ENCODE measurements around the gene PAPPA2. TPM values are rescaled to one million over a fixed set of nuclear protein-coding genes. Genes with fewer than 3 reads are reported as not detected.

The PAPPA2 gene
- total and polyA plus RNA-seq, 9 of the 15 experiments (the other 6 are each of a cell fraction or from before 2014, with no cell fraction given) = 0.01 to 0.15 (median 0.05) TPM; not detected in 2

- CTCF ChIA-PET (ENCODE audit: low intra/inter-chr PET ratio) = no interaction called here
- no peak for TF ChIP-seq KAT7 (CRISPR knock-in tag; IDR thresholded peaks at IDR 0.05; ENCODE audit: borderline replicate concordance)
- Histone ChIP-seq H3K4me2 (ENCODE audit: insufficient read depth, low read length) (no peak overlapping the region), H3K9ac (ENCODE audit: insufficient read depth in 1 of 2, low read depth in 2 of 2, low read length in 2 of 2) (no peak overlapping the region), H3K36me3 (ENCODE audit: control insufficient read depth, insufficient read depth, low read length) (no peaks in the 10 kb centered on the region), H2AFZ (ENCODE audit: low read depth, low read length) (no peak overlapping the region), H3K27me3 (ENCODE audit: control insufficient read depth in 2 of 2, insufficient read depth in 2 of 2, low read length in 2 of 2) (peaks cover 5 to 7% of the 10 kb centered on the region in 2 experiments; a peak in 2 of 5 replicates), H3K9me1 (ENCODE audit: control insufficient read depth, insufficient read depth, low read length) (no peaks in the 10 kb centered on the region), H3K27ac (ENCODE audit: extremely low read depth, low read depth, low read length) (no peak overlapping the region), H4K20me1 (replicated peaks; ENCODE audit: control insufficient read depth, insufficient read depth, low read length) (no peaks in the 10 kb centered on the region), H3K79me2 (ENCODE audit: control insufficient read depth, insufficient read depth, low read length) (no peaks in the 10 kb centered on the region), H3K4me3 (no peak overlapping the region), H3K9me3 (replicated peaks; ENCODE audit: control insufficient read depth, insufficient read depth, low read depth, low read length) (no peaks in the 10 kb centered on the region), H3K4me1 (replicated peaks in 1 of 2; ENCODE audit: control insufficient read depth in 2 of 2, insufficient read depth in 2 of 2, low read length in 2 of 2) (no peaks in the 10 kb centered on the region)
- FAIRE-seq (no peak), DNase-seq (ENCODE audit: extremely low read depth in 1 of 4, low spot score in 3 of 4) (no peak), ATAC-seq (no peak)
- intact Hi-C loops (cut with micrococcal nuclease) = no loop called here
- no TSS peak for BruUV-seq (replicated peaks)
- 0% methylated on average over 5 of the region's 5 CpGs for WGBS (ENCODE audit: insufficient coverage, low coverage, missing lambda C conversion rate)
- POLR2A ChIA-PET = no interaction called here
- in situ Hi-C loops (cut with MboI) = no loop called here
Measured at GRCh38 chr1:176803042-176803441, 340.1 kb downstream of the PAPPA2 start.

- H4K20me1 ChIP-seq (replicated peaks; ENCODE audit: control insufficient read depth, insufficient read depth, low read length) = no peaks in the 10 kb centered on the region
- no TSS peak for BruUV-seq (replicated peaks)
- no peak for FAIRE-seq
- no peaks in the 10 kb centered on the region for H3K9me3 ChIP-seq (replicated peaks; ENCODE audit: control insufficient read depth, insufficient read depth, low read depth, low read length)
- intact Hi-C loops (cut with micrococcal nuclease) = no loop called here
- TF ChIP-seq CBX2 (IDR thresholded peaks at IDR 0.05; ENCODE audit: insufficient read depth, low read length, poor library complexity, severe bottlenecking) (no peak), THRB (CRISPR knock-in tag; conservative IDR thresholded peaks at IDR 0.05) (no peak), GMEB1 (CRISPR knock-in tag; IDR thresholded peaks at IDR 0.05) (no peak), YBX1 (IDR thresholded peaks at IDR 0.05) (no peak)
- H3K36me3 ChIP-seq (ENCODE audit: control insufficient read depth, insufficient read depth, low read length) = no peaks in the 10 kb centered on the region
- ChIA-PET CTCF (ENCODE audit: low intra/inter-chr PET ratio) (no interaction called here), POLR2A (no interaction called here)
- no peak for ATAC-seq
- no peak overlapping the region for H3K4me3 ChIP-seq
- H3K27me3 ChIP-seq (ENCODE audit: control insufficient read depth in 2 of 2, insufficient read depth in 2 of 2, low read length in 2 of 2) = peaks cover 5 to 7% of the 10 kb centered on the region in 2 experiments; a peak in 2 of 5 replicates
- H3K9ac ChIP-seq (ENCODE audit: insufficient read depth in 1 of 2, low read depth in 2 of 2, low read length in 2 of 2) = no peak overlapping the region
- in situ Hi-C loops (cut with MboI) = no loop called here
- no peaks in the 10 kb centered on the region for H3K4me1 ChIP-seq (replicated peaks in 1 of 2; ENCODE audit: control insufficient read depth in 2 of 2, insufficient read depth in 2 of 2, low read length in 2 of 2)
- no peak for DNase-seq (ENCODE audit: extremely low read depth in 1 of 4, low spot score in 3 of 4)
- H3K4me2 ChIP-seq (ENCODE audit: insufficient read depth, low read length) = no peak overlapping the region
- H3K79me2 ChIP-seq (ENCODE audit: control insufficient read depth, insufficient read depth, low read length) = no peaks in the 10 kb centered on the region
- H2AFZ ChIP-seq (ENCODE audit: low read depth, low read length) = no peak overlapping the region
- H3K27ac ChIP-seq (ENCODE audit: extremely low read depth, low read depth, low read length) = no peak overlapping the region
- no peaks in the 10 kb centered on the region for H3K9me1 ChIP-seq (ENCODE audit: control insufficient read depth, insufficient read depth, low read length)
Measured at GRCh38 chr1:176803596-176803995, 340.6 kb downstream of the PAPPA2 start.
